CD4-positive, alpha-beta T cell treated with Interleukin-6 at 100 ng/mL for 8 hours (primary cell): ENCODE data around the gene CHEK2.
"Not testable (repeated sequence)": the region's sequence is repeated elsewhere in the genome, so short reads cannot be mapped to it uniquely, and the experiment has no call there.

Source experiments
- DNase-seq: peaks from one replicate; pipeline ENCODE4 v3.0.0-alpha.2; 2020; ENCODE audit warnings: mixed read lengths, low spot score

CHEK2 gene

DNA sequence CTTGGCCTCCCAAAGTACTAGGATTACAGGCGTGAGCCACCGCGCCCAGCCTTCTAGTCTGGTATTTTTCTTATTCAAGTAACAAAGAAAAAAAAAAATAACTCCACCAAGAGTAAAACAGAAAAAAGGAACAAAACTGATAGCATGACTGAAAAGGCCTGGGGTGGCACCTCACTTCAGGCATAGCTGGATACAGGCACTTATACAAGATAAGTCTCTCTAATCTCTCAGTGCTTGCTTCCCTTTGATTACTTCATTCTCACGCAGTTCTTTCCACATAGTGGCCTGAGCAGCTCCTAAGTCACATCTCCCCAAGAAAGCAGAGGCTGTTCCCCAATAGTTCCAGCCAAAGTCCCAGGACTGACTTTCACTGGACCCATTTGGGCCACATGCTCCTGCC is 58.7 kb downstream of the CHEK2 start:
- not testable (repeated sequence) for DNase-seq

DNA sequence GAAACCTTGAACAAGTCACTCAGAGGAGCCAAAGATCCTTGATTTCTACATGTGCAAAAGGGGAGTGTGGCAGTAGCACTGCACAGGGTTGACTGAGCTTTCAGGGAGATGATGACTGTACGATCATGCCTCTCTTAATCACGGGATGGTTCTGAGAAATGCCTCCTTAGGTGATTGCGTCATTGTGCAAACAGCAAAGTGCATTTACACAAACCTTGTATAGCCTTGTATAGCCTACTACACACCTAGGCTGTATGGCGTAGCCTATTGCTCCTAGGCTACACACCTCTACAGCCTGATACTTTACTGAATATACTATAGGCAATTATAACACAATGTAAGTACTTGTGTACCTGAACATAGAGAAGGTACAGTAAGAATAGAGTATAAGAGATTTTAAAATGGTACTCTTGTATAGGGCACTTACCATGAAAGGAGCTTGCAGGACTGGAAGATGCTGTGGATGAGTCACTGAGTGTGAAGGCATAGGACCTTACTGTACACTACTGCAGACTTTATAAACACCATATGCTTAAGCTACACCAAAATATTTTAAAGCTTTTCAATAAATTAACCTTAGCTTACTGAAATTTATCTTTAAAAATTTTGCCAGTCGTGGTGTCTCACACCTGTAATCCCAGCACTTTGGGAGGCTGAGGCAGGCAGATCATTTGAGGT is 60.7 kb downstream of the CHEK2 start:
- DNase-seq: not testable (repeated sequence)

DNA sequence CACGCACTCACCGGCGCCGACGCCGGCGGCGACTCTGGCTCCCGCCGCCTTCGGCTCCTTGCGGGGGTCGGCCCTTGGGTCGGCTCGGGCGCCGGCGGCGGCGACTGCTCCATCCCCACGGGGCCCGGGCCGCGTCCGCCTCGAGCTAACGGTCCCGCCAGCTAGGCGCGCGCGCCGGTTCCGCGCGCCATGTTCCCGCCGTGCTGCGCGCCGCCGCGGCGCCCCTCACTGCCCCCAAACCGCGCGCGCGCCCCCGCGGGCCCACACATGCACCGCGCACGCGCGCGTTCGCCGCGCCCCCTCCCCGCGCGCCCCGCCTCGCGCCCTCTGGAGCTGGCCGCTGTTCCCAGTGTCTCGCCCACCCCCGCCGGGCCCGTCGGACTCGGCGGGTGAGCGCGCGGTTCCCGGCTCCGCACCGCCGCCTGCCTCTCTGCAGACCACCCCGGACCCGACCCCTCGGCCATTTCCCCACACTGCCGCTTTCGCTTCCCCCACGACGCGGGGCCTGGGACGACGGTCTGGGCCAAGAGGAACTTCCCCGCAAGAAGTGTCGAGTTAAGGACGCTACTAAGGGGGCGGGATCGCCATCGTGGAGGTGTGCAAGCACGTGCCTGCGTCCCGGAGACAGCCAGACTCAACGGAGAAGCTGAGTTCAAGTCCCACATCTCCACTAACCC is 61.9 kb downstream of the CHEK2 start, which contains the start of gene TTC28:
TSS of gene TTC28 (minus strand) at position 230 of the 677 bp plus-strand sequence. CDS start at position 113, 117 bp downstream.
- not testable (repeated sequence) for DNase-seq

DNA sequence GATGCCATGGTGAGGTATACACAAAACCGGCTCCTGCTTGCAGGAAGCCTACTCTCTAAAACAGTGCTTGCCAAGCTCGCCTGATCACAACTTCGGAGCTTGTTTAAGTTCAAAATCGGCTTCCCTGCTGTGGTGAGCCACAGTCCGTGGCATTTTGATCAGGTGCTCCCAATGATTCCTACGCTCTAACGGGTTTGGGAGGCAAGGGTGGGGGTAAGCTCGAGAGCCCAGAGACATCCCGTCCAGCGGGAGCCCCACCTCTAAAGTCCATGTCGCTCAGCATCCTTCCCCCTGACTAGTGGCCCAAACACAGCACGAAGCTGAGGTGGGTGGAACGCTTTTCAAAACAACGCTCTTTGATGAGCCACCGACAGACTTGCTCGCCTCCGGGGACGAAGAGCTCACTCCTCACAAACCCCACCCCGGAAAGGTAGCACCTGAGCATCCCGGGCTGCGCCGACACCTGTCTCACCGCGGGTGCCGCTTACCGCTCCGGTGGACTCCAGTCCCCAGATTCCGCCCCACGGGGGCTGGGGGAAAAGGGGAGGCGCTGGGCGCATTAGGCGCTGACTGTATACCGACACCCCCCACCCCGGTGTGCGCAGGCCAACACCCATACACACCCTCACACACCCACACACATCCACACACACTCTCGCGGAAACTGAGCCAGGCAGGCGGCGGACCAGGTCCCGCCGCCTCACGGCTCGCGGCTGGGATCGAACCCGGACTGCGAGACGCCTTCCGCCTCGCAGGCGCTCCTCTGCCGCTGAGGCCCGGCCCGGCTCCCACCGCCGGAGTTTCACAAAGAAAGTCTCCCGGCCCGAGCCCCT is 62.6 kb downstream of the CHEK2 start:
- DNase-seq: not testable (repeated sequence)

DNA sequence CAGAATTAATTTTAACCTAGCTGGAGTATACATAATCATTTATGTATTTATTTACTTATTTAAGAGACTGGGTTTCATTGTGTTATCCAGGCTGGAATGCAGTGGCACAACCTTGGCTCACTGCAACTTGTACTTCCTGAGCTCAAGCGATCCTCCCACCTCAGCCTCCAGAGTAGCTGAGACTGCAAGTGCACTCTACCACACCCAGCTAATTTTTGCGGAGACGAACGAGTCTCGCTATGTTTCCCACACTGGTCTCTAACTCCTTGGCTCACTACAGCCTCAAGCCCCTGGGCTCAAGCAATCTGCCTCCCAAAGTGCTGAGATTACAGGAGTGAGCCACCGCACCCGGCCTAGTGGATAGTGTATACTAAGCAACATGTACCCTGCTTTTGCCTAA is 63.5 kb downstream of the CHEK2 start:
- not testable (repeated sequence) for DNase-seq

DNA sequence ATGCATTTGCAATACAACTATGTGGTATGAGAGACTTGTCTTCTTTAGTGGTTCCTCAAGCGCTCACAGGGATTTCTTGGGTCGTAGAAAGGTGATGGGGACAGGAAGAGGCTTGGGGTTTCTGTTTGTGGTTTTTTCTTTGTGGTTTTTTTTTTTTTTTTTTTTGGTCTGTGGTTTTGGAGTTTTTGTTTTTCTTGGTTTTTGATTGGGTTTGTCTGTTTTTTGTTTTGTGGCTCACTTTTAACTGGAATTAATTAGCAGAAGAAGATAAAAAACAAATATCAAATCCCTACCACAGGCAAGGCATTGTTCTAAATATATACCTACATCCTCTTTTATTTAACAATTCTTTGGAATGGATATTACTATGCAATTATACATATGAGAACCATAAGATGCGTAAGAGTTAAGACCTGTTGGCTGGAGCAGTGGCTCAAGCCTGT is 67.5 kb downstream of the CHEK2 start:
- peak; percentile 59 for DNase-seq

DNA sequence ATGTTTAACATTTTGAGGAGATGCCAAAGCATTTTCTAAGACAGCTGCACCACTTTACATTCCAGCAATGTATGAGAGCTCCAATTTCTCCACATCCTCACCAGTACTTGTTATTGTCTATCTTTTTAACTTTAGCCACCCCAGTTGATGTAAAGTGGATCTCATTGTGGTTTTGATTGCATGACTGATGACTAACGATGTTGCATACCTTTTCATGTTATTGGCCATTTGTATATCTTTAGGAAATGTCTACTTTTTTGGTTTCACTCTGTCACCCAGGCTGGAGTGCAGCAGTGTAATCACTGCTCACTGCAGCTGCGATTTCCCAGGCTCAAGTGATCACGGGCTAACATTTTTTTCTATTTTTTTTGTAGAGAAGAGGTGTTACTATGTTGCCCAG is 70.9 kb downstream of the CHEK2 start:
- DNase-seq: no peak

DNA sequence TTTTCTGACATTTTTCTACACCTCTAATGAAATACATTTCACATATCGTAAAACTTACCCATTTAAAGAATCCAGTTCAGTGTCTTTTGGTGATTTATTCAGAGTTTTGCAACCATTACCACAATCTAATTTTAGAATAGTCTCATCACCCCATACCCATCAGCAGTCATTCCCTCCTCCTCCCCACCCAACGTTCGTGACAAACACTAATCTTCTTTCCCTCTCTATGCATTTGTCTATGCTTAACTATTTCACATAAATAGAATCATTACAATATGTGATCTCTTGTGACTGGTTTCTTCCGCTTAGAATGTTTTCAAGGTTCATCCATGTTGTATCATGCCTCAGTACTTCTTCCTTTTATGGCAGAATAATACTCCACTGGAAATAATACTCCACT is 71.5 kb downstream of the CHEK2 start:
- no peak for DNase-seq

DNA sequence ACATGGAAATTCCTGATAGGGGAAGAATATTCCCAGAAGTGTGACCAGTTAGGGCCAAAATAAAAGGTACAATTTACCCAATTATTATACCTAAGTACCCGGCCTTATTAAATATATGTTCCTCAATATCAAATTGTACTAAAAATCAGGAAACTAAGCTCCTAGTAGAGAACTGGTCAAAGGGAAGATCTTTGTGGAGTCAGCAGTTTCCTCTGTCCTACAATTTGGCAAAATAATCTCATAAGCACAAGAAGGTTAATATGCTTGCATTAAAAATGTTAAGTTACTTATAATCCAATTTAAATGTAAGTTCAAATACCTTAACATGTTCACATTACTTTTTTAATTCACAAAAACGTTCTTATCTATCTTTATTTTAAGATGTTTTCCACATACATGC is 72.2 kb downstream of the CHEK2 start:
- DNase-seq: no peak

DNA sequence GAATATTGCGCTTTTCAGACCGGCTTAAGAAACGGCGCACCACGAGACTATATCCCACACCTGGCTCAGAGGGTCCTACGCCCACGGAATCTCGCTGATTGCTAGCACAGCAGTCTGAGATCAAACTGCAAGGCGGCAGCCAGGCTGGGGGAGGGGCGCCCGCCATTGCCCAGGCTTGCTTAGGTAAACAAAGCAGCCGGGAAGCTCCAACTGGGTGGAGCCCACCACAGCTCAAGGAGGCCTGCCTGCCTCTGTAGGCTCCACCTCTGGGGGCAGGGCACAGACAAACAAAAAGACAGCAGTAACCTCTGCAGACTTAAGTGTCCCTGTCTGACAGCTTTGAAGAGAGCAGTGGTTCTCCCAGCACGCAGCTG is 78.1 kb downstream of the CHEK2 start:
- not testable (repeated sequence) for DNase-seq

DNA sequence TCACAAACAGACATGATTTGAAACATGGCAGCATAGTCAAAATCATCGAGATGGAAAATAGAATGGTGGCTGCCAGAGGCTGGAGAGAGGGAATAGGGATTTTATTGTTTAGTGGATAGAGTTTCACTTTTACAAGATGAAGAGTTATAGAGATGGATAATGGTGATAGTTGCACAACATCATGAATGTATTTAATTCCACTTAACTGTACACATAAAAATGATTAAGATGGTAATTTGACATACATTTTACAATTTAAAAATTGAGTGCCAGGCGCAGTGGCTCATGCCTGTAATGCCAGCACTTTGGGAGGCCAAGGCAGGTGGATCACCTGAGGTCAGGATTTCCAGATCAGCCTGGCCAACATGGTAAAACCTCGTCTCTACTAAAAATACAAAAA is 83.2 kb downstream of the CHEK2 start:
- DNase-seq: no peak

DNA sequence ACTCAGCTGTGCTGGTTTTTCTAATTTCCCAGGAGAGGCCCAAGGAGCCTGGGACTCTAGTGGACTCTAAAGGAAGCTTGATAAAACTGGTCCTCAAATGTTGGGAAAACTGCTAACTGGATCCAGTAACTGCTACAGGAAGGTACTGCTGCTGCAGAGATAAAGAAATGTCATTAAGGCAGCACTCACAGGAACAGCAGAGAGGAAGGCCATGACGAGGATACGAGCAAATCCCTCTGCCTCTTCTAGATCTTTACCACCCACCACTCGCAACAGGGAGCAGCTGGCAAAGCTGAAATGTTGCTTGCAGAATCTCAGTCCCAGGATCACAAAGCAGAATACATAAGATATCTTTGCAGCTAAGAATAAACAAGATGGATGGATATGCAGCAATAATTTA is 85.4 kb downstream of the CHEK2 start:
- DNase-seq: no peak

DNA sequence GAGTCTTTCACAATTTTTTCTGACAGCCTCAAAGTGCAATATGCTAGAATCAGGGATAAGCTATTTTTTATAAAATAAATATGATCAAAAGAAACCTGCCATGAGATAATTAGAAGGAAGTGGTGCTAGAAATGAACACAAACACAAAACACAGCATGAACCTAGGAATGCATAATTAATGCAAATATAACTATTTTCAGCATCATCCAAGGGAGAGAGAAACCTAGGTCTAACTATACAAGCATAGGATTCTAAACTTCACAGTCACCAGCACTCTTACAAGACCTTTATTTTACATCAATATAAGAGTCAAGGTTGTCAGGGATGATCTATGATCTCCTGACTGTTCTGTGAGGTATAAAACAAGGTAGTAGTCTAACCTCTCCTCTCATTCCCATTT is 91.2 kb downstream of the CHEK2 start:
- no peak for DNase-seq

DNA sequence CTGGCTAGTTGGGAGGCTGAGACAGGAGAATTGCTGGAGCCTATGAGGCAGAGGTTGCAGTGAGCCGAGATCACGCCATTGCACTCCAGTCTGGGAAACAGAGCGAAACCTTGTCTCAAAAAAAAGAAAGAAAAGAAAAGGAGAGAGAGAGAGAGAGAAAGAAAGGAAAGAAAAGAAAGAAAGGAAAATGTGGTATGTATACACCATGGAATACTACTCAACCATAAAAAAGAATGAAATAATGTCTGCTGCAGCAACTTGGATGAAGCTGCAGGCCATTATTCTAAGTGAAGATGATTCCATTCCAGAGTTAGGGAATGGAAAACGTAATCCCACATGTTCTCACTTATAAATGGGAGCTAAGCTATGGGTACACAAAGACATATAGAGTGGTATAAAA is 92.8 kb downstream of the CHEK2 start:
- no peak for DNase-seq

DNA sequence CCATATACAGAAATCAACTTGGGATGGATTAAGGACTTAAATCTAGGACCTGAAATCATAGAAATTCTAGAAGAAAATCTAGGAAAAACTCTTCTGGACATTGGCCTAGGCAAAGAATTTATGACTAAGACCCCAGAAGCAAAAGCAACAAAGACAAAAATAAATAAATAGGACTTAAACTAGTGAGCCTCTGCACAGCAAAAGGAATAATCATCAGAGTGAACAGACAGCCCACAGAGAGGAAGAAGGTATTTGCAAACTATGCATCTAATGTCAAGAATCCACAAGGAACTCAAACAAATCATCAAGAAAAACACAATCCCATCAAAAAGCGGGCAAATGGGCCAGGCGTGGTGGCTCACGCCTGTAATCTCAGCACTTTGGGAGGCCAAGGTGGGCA is 94.4 kb downstream of the CHEK2 start:
- DNase-seq: no peak

DNA sequence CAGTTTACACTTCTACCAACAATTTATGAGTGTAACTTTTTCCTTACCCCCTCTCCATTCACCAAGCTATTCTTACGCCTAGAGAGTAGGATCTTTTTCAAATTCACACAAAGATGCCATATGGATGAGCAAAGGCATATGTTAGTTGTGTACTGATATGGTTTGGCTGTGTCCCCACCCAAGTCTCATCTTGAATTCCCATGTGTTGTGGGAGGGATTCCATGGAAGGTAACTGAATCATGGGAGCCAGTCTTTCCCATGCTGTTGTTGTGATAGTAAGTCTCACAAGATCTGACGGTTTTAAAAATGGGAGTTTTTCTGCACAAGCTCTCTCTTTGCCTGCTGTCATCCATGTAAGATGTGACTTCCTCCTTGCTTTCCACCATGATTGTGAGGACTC is 102.3 kb downstream of the CHEK2 start:
- DNase-seq: no peak
